NCI-H1930 (cell line): ENCODE results near the gene GABARAPL2.
A peak's percentile ranks its signal among the peaks of the same experiment; 100 is the strongest.

Experiments
- DNase-seq, 2 experiments: peaks; one replicate each; lab custom pipeline; 2025; lab: John Stamatoyannopoulos, UW

GABARAPL2 gene

GRCh38 chr16:75555213-75555706 is 10.9 kb upstream of the GABARAPL2 start:
- DNase-seq: peak; percentile 66 to 73

- peak; percentile 80 to 87 for DNase-seq
These were observed 10.3 kb upstream of the GABARAPL2 start, which contains the start of gene TMEM231 for GRCh38 chr16:75555707-75556430. Gene TMEM231, minus strand, starts transcription at chr16:75556252. Its CDS starts 43 bp downstream, at chr16:75556209.

GRCh38 chr16:75556431-75556950 is 9.7 kb upstream of the GABARAPL2 start:
- DNase-seq: no peak

- DNase-seq: no peak
These were observed 7.3 kb upstream of the GABARAPL2 start for GRCh38 chr16:75558846-75559401.

GRCh38 chr16:75559564-75560372 is 6.4 kb upstream of the GABARAPL2 start:
- DNase-seq: no peak

GRCh38 chr16:75565640-75566039 is 539 bp upstream of the GABARAPL2 start:
- DNase-seq: no peak

- no peak for DNase-seq
These were observed 628 bp downstream of the GABARAPL2 start for GRCh38 chr16:75566758-75567255.

GRCh38 chr16:75567911-75568310 is 1.7 kb downstream of the GABARAPL2 start:
- DNase-seq: no peak

- no peak for DNase-seq
These were observed 4.4 kb downstream of the GABARAPL2 start for GRCh38 chr16:75570396-75571065.

GRCh38 chr16:75572864-75573542 is 6.8 kb downstream of the GABARAPL2 start:
- no peak for DNase-seq

- DNase-seq: no peak
These were observed 7.8 kb downstream of the GABARAPL2 start for GRCh38 chr16:75573955-75574354.

- DNase-seq: no peak
These were observed 9.8 kb downstream of the GABARAPL2 start for GRCh38 chr16:75575958-75576357.

- DNase-seq: no peak
These were observed 10.2 kb downstream of the GABARAPL2 start for GRCh38 chr16:75576384-75576811.

- no peak for DNase-seq
These were observed 12.0 kb downstream of the GABARAPL2 start for GRCh38 chr16:75578212-75578611.

GRCh38 chr16:75578725-75579124 is 12.5 kb downstream of the GABARAPL2 start:
- no peak for DNase-seq

- no peak for DNase-seq
These were observed 13.2 kb downstream of the GABARAPL2 start for GRCh38 chr16:75579281-75579834.

- no peak for DNase-seq
These were observed 17.9 kb downstream of the GABARAPL2 start for GRCh38 chr16:75584108-75584507.

- no peak for DNase-seq
These were observed 22.5 kb downstream of the GABARAPL2 start for GRCh38 chr16:75588716-75589115.

GRCh38 chr16:75589306-75589705 is 23.1 kb downstream of the GABARAPL2 start:
- no peak for DNase-seq
